ENCODE measurements around the gene ATP6V0A1. TPM values are rescaled to one million over a fixed set of nuclear protein-coding genes. Genes with fewer than 3 reads are reported as not detected.
A peak's percentile ranks its signal among the peaks of the same experiment; 100 is the strongest.

The ATP6V0A1 gene
- total and polyA plus RNA-seq, 4 experiments from 2014 or later, result 3.9 to 15.9 (median 9.7) TPM

GRCh38 chr17:42571435-42572225 is 113.0 kb downstream of the ATP6V0A1 start:
- no peaks in the 10 kb centered on the region for H3K9me3 Mint-ChIP-seq
- intact Hi-C loops (cut with micrococcal nuclease), result no loop called here
- no peaks in the 10 kb centered on the region for H3K27me3 Mint-ChIP-seq
- no peak overlapping the region for H3K27ac ChIP-seq (ENCODE audit: low read depth, low read length)
- H3K27me3 ChIP-seq (ENCODE audit: insufficient read depth, low read length), result no peaks in the 10 kb centered on the region
- peaks cover 53% of the 10 kb centered on the region for H3K36me3 ChIP-seq (ENCODE audit: insufficient read depth, low read length)
- no peak for DNase-seq
- H3K4me1 ChIP-seq (ENCODE audit: insufficient read depth, low read length), result peaks cover 28% of the 10 kb centered on the region
- H3K9me3 ChIP-seq (ENCODE audit: control insufficient read depth in 1 of 2, low read length in 2 of 2), result no peaks in the 10 kb centered on the region
- CTCF ChIA-PET (ENCODE audit: partially characterized antibody), result interaction anchor here (0.8 to 1.7 kb wide), 2 partner anchors 8 to 23 kb away, joined by 3 to 4 read pairs; no protein-coding TSS in a partner anchor
- no peak overlapping the region for H3K4me3 ChIP-seq (ENCODE audit: low read length in 2 of 2)
- peaks cover 16 to 42% (median 28%) of the 10 kb centered on the region in 4 donors for H3K4me1 Mint-ChIP-seq
- peaks cover 34 to 67% of the 10 kb centered on the region in 2 donors for H3K36me3 Mint-ChIP-seq
- POLR2A ChIA-PET (ENCODE audit: partially characterized antibody), result interaction anchor here (0.6 kb wide), 1 partner anchor 142 kb away, joined by 3 read pairs; no protein-coding TSS in a partner anchor
- peak overlapping the region in 1 of 8 donors; percentile 39 for H3K4me3 Mint-ChIP-seq
- H3K27ac Mint-ChIP-seq, result no peak overlapping the region

Small RNA genes within 50 kb of the gene (microRNA-seq; reads per million reads assigned to microRNA genes)
- gene MIR5010 (ENCODE audit: borderline microRNAs expressed, borderline number of aligned reads, borderline replicate concordance) (1.2 reads per million), gene MIR548AT (ENCODE audit: borderline microRNAs expressed, borderline number of aligned reads, borderline replicate concordance) (not detected)

Other genes with a start within 250 kb of the ATP6V0A1 start
- 100 to 1,000 TPM; 244 to 261 TPM for gene STAT5B, start 182.5 kb upstream of the ATP6V0A1 start, total RNA-seq
- gene STAT5B, start 182.5 kb upstream of the ATP6V0A1 start, polyA plus RNA-seq, result 100 to 1,000 TPM in 1 of 2 donors, 10 to 100 TPM in 1; 91.3 to 146 TPM
- gene STAT5A, start 170.4 kb upstream of the ATP6V0A1 start, total RNA-seq, result 100 to 1,000 TPM; 130 to 133 TPM
- 10 to 100 TPM; 66.7 to 94.6 TPM for gene STAT5A, start 170.4 kb upstream of the ATP6V0A1 start, polyA plus RNA-seq
- 100 to 1,000 TPM; 129 to 131 TPM for gene STAT3, start 70.4 kb upstream of the ATP6V0A1 start, total RNA-seq
- gene STAT3, start 70.4 kb upstream of the ATP6V0A1 start, polyA plus RNA-seq, result 100 to 1,000 TPM; 103 to 147 TPM
- gene CAVIN1, start 35.6 kb upstream of the ATP6V0A1 start, total RNA-seq, result under 1 TPM; 0.52 to 0.61 TPM
- gene CAVIN1, start 35.6 kb upstream of the ATP6V0A1 start, polyA plus RNA-seq, result 1 to 10 TPM in 1 of 2 donors, not detected in 1; 1.5 TPM
- gene NAGLU, start 77.4 kb downstream of the ATP6V0A1 start, total RNA-seq, result 10 to 100 TPM; 20.6 to 22.8 TPM
- gene NAGLU, start 77.4 kb downstream of the ATP6V0A1 start, polyA plus RNA-seq, result 10 to 100 TPM in 1 of 2 donors, 1 to 10 TPM in 1; 8.5 to 15.5 TPM
- 1 to 10 TPM; 1.2 TPM for gene HSD17B1, start 94.0 kb downstream of the ATP6V0A1 start, total RNA-seq
- under 1 TPM; 0.07 to 0.88 TPM for gene HSD17B1, start 94.0 kb downstream of the ATP6V0A1 start, polyA plus RNA-seq
- gene COASY, start 103.3 kb downstream of the ATP6V0A1 start, total RNA-seq, result 10 to 100 TPM; 65.2 to 71.1 TPM
- 10 to 100 TPM; 44.6 to 66.0 TPM for gene COASY, start 103.3 kb downstream of the ATP6V0A1 start, polyA plus RNA-seq
- gene MLX, start 108.2 kb downstream of the ATP6V0A1 start, total RNA-seq, result 10 to 100 TPM; 73.3 to 73.7 TPM
- 10 to 100 TPM; 38.1 to 53.6 TPM for gene MLX, start 108.2 kb downstream of the ATP6V0A1 start, polyA plus RNA-seq
- 1 to 10 TPM; 3.4 to 4.5 TPM for gene PSMC3IP, start 118.9 kb downstream of the ATP6V0A1 start, total RNA-seq
- 1 to 10 TPM in 1 of 2 donors, under 1 TPM in 1; 0.93 to 1.9 TPM for gene PSMC3IP, start 118.9 kb downstream of the ATP6V0A1 start, polyA plus RNA-seq
- 100 to 1,000 TPM; 128 to 134 TPM for gene RETREG3, start 150.5 kb downstream of the ATP6V0A1 start, total RNA-seq
- 100 to 1,000 TPM; 106 to 123 TPM for gene RETREG3, start 150.5 kb downstream of the ATP6V0A1 start, polyA plus RNA-seq
- gene TUBG1, start 150.8 kb downstream of the ATP6V0A1 start, total RNA-seq, result 10 to 100 TPM; 13.6 to 16.5 TPM
- gene TUBG1, start 150.8 kb downstream of the ATP6V0A1 start, polyA plus RNA-seq, result 10 to 100 TPM in 1 of 2 donors, 1 to 10 TPM in 1; 6.4 to 12.8 TPM
- 10 to 100 TPM; 18.1 to 19.1 TPM for gene TUBG2, start 200.4 kb downstream of the ATP6V0A1 start, total RNA-seq
- 1 to 10 TPM; 3.0 to 5.0 TPM for gene TUBG2, start 200.4 kb downstream of the ATP6V0A1 start, polyA plus RNA-seq
- under 1 TPM; 0.15 to 0.22 TPM for gene PLEKHH3, start 218.1 kb downstream of the ATP6V0A1 start, total RNA-seq
- gene PLEKHH3, start 218.1 kb downstream of the ATP6V0A1 start, polyA plus RNA-seq, result under 1 TPM; 0.16 to 0.32 TPM
- gene CCR10, start 223.0 kb downstream of the ATP6V0A1 start, total RNA-seq, result under 1 TPM; 0.53 to 0.81 TPM
- gene CCR10, start 223.0 kb downstream of the ATP6V0A1 start, polyA plus RNA-seq, result 10 to 100 TPM in 1 of 2 donors, 1 to 10 TPM in 1; 9.1 to 10.7 TPM
- gene CNTNAP1, start 223.7 kb downstream of the ATP6V0A1 start, total RNA-seq, result 1 to 10 TPM; 2.5 to 3.0 TPM
- 1 to 10 TPM in 1 of 2 donors, not detected in 1; 1.2 TPM for gene CNTNAP1, start 223.7 kb downstream of the ATP6V0A1 start, polyA plus RNA-seq

Measured in CD4-positive, alpha-beta memory T cell (primary cell).